GM12878 (cell line): Measurements from ENCODE around the gene CRAT. TPM values are rescaled to one million over a fixed set of nuclear protein-coding genes. Genes with fewer than 3 reads are reported as not detected.

Source experiments
- ETV6 ChIP-seq, 2 experiments: fragments of 450-650 bp in 1 of 2; IDR thresholded peaks in 1 of 2; conservative IDR thresholded peaks in 1 of 2; 2 replicates each; pipeline ENCODE4 v1.6.1; 2014; ENCODE audit warnings: antibody characterized with exemption in 1 of 2, borderline replicate concordance in 1 of 2, low read depth in 1 of 2, mild to moderate bottlenecking in 1 of 2, moderate library complexity in 1 of 2
- GABPA ChIP-seq: IDR thresholded peaks from 2 replicates; pipeline ENCODE4 v1.6.1; 2014; ENCODE audit warnings: antibody characterized with exemption, low read depth, mild to moderate bottlenecking, inconsistent platforms
- NR2C1 ChIP-seq: fragments of 450-650 bp; IDR thresholded peaks from 2 replicates; pipeline ENCODE4 v1.6.1; 2017; ENCODE audit warnings: antibody characterized with exemption, mild to moderate bottlenecking, moderate library complexity
- NR2C2 ChIP-seq: IDR thresholded peaks from 2 replicates; pipeline ENCODE4 v1.6.1; 2011; ENCODE audit warnings: borderline replicate concordance, low read depth; ENCODE audit not compliant: control insufficient read depth, insufficient read length
- PAX8 ChIP-seq: fragments of 450-650 bp; IDR thresholded peaks from 2 replicates; pipeline ENCODE4 v1.6.1; 2017; ENCODE audit warnings: mild to moderate bottlenecking, moderate library complexity
- SMAD5 ChIP-seq: IDR thresholded peaks from 2 replicates; pipeline ENCODE4 v1.6.1; 2016; ENCODE audit warnings: antibody characterized with exemption, low read depth
- TCF12 ChIP-seq: IDR thresholded peaks from 2 replicates; pipeline ENCODE4 v1.6.1; 2011; ENCODE audit warnings: low read depth, mild to moderate bottlenecking, low read length
- ZBED1 ChIP-seq: IDR thresholded peaks from 2 replicates; pipeline ENCODE4 v1.6.1; 2016; ENCODE audit warnings: borderline replicate concordance
- ZNF384 ChIP-seq: IDR thresholded peaks from 2 replicates; pipeline ENCODE4 v1.6.1; 2012; ENCODE audit warnings: low read depth, mild to moderate bottlenecking, low read length, improper control_type of control experiment, borderline replicate concordance
- polyA plus RNA-seq, 11 experiments: library from polyadenylated mRNA; depleted of rRNA in 4 of 11; unstranded in 6 of 11; stranded (reverse) in 5 of 11; fragments of >200 nt; fragmentation: Nextera tagmentation in 4 of 11; fragmentation: Illumina TruSeq in 1 of 11; extraction: Ambion mirVana in 4 of 11; extraction: Trizol in 1 of 11; gene quantifications; 1 replicate in 1 of 11; 2 replicates in 10 of 11; pipeline versions ENCODE4 v1.2.1 to v1.2.3, GENCODE V29; 2011 to 2016; ENCODE audit warnings: inconsistent platforms in 2 of 11, missing spikeins in 2 of 11, low read depth in 1 of 11
- total RNA-seq, 4 experiments: library from RNA; depleted of rRNA in 3 of 4; stranded (reverse); fragments of >200 nt in 3 of 4; fragmentation: Illumina TruSeq in 1 of 4; extraction: Trizol in 1 of 4; gene quantifications; 2 replicates each; pipeline versions ENCODE4 v1.2.1 to v1.2.3, GENCODE V29; 2013 to 2021
- TF ChIP-seq, protein P1 (sequence below): IDR thresholded peaks from 2 replicates; pipeline ENCODE4 v1.6.1; 2011; ENCODE audit warnings: borderline replicate concordance, low read depth, mild to moderate bottlenecking, moderate library complexity, low read length; ENCODE audit not compliant: insufficient read depth, poor library complexity, severe bottlenecking
- TF ChIP-seq, protein P2 (sequence below): fragments of 450-650 bp; IDR thresholded peaks from 2 replicates; pipeline ENCODE4 v1.6.1; 2017; ENCODE audit warnings: borderline replicate concordance
- TF ChIP-seq, protein P3 (sequence below): fragments of 450-650 bp; IDR thresholded peaks from 2 replicates; pipeline ENCODE4 v1.6.1; 2016; ENCODE audit warnings: mild to moderate bottlenecking, moderate library complexity, borderline replicate concordance

CRAT gene
- total and polyA plus RNA-seq, 10 of the 15 experiments (the other 5 are each of a cell fraction or from before 2014, with no cell fraction given): 0.10 to 3.4 (median 1.8) TPM

DNA sequence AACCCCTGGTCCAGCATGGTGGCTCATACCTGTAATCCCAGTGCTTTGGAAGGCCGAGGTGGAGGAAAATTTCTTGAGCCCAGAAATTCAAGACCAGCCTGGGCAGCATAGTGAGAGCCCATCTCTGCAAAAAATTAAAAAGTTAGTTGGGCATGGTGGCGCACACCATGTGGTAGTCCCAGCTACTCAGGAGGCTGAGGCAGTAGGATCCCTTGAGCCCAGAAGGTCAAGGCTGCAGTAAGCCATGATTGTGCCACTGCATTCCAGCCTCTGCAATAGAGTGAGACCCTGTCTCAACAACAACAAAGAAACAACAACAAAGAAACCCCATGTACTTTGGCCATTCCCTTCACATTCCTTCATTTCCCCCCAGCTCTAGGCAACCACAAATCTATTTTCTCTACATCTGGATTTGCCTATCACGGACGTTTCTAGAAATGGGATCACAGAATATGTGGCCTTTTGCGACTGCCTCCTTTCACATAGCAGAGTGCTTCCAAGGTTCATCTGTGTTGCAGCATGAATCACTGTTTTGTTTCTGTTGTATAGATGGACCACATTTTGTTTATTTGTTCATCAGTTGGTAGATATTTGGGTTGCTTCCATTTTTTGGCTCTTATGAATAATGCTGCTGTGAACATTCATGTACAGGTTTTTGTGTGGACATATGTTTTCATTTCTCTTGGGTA is 56.3 kb downstream of the CRAT start (continued):
- TF ChIP-seq, protein P1, sequence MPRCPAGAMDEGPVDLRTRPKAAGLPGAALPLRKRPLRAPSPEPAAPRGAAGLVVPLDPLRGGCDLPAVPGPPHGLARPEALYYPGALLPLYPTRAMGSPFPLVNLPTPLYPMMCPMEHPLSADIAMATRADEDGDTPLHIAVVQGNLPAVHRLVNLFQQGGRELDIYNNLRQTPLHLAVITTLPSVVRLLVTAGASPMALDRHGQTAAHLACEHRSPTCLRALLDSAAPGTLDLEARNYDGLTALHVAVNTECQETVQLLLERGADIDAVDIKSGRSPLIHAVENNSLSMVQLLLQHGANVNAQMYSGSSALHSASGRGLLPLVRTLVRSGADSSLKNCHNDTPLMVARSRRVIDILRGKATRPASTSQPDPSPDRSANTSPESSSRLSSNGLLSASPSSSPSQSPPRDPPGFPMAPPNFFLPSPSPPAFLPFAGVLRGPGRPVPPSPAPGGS: no peak
- no peak for TF ChIP-seq NR2C2
- TF ChIP-seq TCF12: no peak
- TF ChIP-seq, protein P2, sequence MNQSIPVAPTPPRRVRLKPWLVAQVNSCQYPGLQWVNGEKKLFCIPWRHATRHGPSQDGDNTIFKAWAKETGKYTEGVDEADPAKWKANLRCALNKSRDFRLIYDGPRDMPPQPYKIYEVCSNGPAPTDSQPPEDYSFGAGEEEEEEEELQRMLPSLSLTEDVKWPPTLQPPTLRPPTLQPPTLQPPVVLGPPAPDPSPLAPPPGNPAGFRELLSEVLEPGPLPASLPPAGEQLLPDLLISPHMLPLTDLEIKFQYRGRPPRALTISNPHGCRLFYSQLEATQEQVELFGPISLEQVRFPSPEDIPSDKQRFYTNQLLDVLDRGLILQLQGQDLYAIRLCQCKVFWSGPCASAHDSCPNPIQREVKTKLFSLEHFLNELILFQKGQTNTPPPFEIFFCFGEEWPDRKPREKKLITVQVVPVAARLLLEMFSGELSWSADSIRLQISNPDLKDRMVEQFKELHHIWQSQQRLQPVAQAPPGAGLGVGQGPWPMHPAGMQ: no peak
- TF ChIP-seq GABPA: no peak
- TF ChIP-seq ETV6 (conservative IDR thresholded peaks at IDR 0.05 in 1 of 2, IDR thresholded peaks at IDR 0.05 in 1 of 2; ENCODE audit: borderline replicate concordance in 1 of 2, low read depth in 1 of 2): no peak
- no peak for TF ChIP-seq SMAD5
- no peak for TF ChIP-seq NR2C1
- TF ChIP-seq, protein P3, sequence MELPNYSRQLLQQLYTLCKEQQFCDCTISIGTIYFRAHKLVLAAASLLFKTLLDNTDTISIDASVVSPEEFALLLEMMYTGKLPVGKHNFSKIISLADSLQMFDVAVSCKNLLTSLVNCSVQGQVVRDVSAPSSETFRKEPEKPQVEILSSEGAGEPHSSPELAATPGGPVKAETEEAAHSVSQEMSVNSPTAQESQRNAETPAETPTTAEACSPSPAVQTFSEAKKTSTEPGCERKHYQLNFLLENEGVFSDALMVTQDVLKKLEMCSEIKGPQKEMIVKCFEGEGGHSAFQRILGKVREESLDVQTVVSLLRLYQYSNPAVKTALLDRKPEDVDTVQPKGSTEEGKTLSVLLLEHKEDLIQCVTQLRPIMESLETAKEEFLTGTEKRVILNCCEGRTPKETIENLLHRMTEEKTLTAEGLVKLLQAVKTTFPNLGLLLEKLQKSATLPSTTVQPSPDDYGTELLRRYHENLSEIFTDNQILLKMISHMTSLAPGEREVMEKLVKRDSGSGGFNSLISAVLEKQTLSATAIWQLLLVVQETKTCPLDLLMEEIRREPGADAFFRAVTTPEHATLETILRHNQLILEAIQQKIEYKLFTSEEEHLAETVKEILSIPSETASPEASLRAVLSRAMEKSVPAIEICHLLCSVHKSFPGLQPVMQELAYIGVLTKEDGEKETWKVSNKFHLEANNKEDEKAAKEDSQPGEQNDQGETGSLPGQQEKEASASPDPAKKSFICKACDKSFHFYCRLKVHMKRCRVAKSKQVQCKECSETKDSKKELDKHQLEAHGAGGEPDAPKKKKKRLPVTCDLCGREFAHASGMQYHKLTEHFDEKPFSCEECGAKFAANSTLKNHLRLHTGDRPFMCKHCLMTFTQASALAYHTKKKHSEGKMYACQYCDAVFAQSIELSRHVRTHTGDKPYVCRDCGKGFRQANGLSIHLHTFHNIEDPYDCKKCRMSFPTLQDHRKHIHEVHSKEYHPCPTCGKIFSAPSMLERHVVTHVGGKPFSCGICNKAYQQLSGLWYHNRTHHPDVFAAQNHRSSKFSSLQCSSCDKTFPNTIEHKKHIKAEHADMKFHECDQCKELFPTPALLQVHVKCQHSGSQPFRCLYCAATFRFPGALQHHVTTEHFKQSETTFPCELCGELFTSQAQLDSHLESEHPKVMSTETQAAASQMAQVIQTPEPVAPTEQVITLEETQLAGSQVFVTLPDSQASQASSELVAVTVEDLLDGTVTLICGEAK: no peak
- no peak for TF ChIP-seq ZNF384
- TF ChIP-seq PAX8: no peak
- TF ChIP-seq ZBED1: no peak
